DOHH2 (cell line): ENCODE data around the gene CTRB1.

Experiments
- H3F3A ChIP-seq: fragments of 200-600 bp; sonication (generic), shearing (Covaris generic); 2 replicates; pipeline ENCODE4 v1.6.0; 2016; ENCODE audit warnings: antibody characterized with exemption, mild to moderate bottlenecking; ENCODE audit not compliant: control insufficient read depth, insufficient read depth
- H3K27ac ChIP-seq: fragments of 200-600 bp; sonication (generic); 2 replicates; pipeline ENCODE4 v1.5.1; 2014; ENCODE audit warnings: low read depth, mild to moderate bottlenecking, low read length, moderate library complexity
- H3K27me3 ChIP-seq: fragments of 200-600 bp; sonication (generic); 2 replicates; pipeline ENCODE4 v1.6.1; 2014; ENCODE audit warnings: mild to moderate bottlenecking, low read length, mixed read lengths; ENCODE audit not compliant: control insufficient read depth
- H3K36me3 ChIP-seq: fragments of 200-600 bp; sonication (generic); 2 replicates; pipeline ENCODE4 v1.6.1; 2014; ENCODE audit warnings: mild to moderate bottlenecking, low read length, moderate library complexity, mixed read lengths; ENCODE audit not compliant: control insufficient read depth
- H3K4me1 ChIP-seq: fragments of 200-600 bp; sonication (generic); 2 replicates; pipeline ENCODE4 v1.6.1; 2014; ENCODE audit warnings: mild to moderate bottlenecking, low read length, mixed read lengths; ENCODE audit not compliant: control insufficient read depth
- H3K4me2 ChIP-seq: fragments of 200-600 bp; sonication (generic); 2 replicates; pipeline ENCODE4 v1.6.0; 2014; ENCODE audit warnings: mild to moderate bottlenecking, low read length, moderate library complexity
- H3K4me3 ChIP-seq: fragments of 200-600 bp; sonication (generic); 2 replicates; pipeline ENCODE4 v1.5.1; 2014; ENCODE audit warnings: mild to moderate bottlenecking, low read length, mixed read lengths
- H3K79me2 ChIP-seq: fragments of 200-600 bp; sonication (generic); 2 replicates; pipeline ENCODE4 v1.6.1; 2014; ENCODE audit warnings: mild to moderate bottlenecking, low read length, mixed read lengths; ENCODE audit not compliant: control insufficient read depth
- H3K9me2 ChIP-seq: fragments of 200-600 bp; sonication (generic); replicated peaks from 2 replicates; pipeline ENCODE4 v1.6.1; 2014; ENCODE audit warnings: mild to moderate bottlenecking, low read length, mixed read lengths; ENCODE audit not compliant: control insufficient read depth
- H3K9me3 ChIP-seq: fragments of 200-600 bp; sonication (generic); 2 replicates; pipeline ENCODE4 v1.6.1; 2014; ENCODE audit warnings: antibody characterized with exemption, low read length, mixed read lengths; ENCODE audit not compliant: control insufficient read depth, insufficient read depth
- H4K20me1 ChIP-seq: fragments of 200-600 bp; sonication (generic); 2 replicates; pipeline ENCODE4 v1.6.0; 2014; ENCODE audit warnings: low read depth, mild to moderate bottlenecking, antibody characterized with exemption, low read length, moderate library complexity; ENCODE audit not compliant: control insufficient read depth, insufficient read depth
- CTCF ChIP-seq: fragments of 200-600 bp; sonication (generic); IDR thresholded peaks from one replicate; pipeline ENCODE4 v1.5.1; 2014; ENCODE audit warnings: antibody characterized with exemption, mild to moderate bottlenecking, low read depth, low read length; ENCODE audit not compliant: poor library complexity, severe bottlenecking
- EZH2phosphoT487 ChIP-seq: fragments of 200-600 bp; sonication (generic); IDR thresholded peaks from 2 replicates; pipeline ENCODE4 v1.6.1; 2017; ENCODE audit warnings: borderline replicate concordance, mild to moderate bottlenecking, antibody characterized with exemption, low read length, moderate library complexity, mixed read lengths

Gene CTRB1

GRCh38 chr16:75198135-75198600, 20.6 kb upstream of the CTRB1 start:
- H3K4me2 ChIP-seq = no peak overlapping the region
- no peaks in the 10 kb centered on the region for H3K36me3 ChIP-seq
- TF ChIP-seq CTCF = no peak
- no peaks in the 10 kb centered on the region for H3K9me3 ChIP-seq
- H3K27ac ChIP-seq = no peak overlapping the region
- H4K20me1 ChIP-seq = no peaks in the 10 kb centered on the region
- H3K27me3 ChIP-seq = peaks cover 19% of the 10 kb centered on the region
- no peaks in the 10 kb centered on the region for H3K79me2 ChIP-seq
- H3K4me3 ChIP-seq = no peak overlapping the region
- H3K9me2 ChIP-seq = no peaks in the 10 kb centered on the region
- no peaks in the 10 kb centered on the region for H3F3A ChIP-seq
- H3K4me1 ChIP-seq = peaks cover 9% of the 10 kb centered on the region

GRCh38 chr16:75202069-75202590, 16.7 kb upstream of the CTRB1 start:
- H3K36me3 ChIP-seq = no peaks in the 10 kb centered on the region
- H3K4me2 ChIP-seq = no peak overlapping the region
- no peaks in the 10 kb centered on the region for H3K9me3 ChIP-seq
- H3K27me3 ChIP-seq = peaks cover 15% of the 10 kb centered on the region
- TF ChIP-seq EZH2phosphoT487 = no peak
- TF ChIP-seq CTCF = no peak
- H3K9me2 ChIP-seq = no peaks in the 10 kb centered on the region
- H3K27ac ChIP-seq = no peak overlapping the region
- no peaks in the 10 kb centered on the region for H4K20me1 ChIP-seq
- H3K4me1 ChIP-seq = peaks cover 9% of the 10 kb centered on the region
- H3K79me2 ChIP-seq = no peaks in the 10 kb centered on the region
- no peak overlapping the region for H3K4me3 ChIP-seq
- H3F3A ChIP-seq = no peaks in the 10 kb centered on the region

- Histone ChIP-seq H3K4me3 (no peak overlapping the region), H4K20me1 (no peaks in the 10 kb centered on the region)
- TF ChIP-seq CTCF = no peak
- no peak for TF ChIP-seq EZH2phosphoT487
Observed at GRCh38 chr16:75203096-75203495, 15.7 kb upstream of the CTRB1 start.

More at GRCh38 chr16:75203096-75203495, 15.7 kb upstream of the CTRB1 start:
- no peaks in the 10 kb centered on the region for H3K9me2 ChIP-seq
- no peaks in the 10 kb centered on the region for H3K9me3 ChIP-seq
- no peaks in the 10 kb centered on the region for H3F3A ChIP-seq
- H3K36me3 ChIP-seq = no peaks in the 10 kb centered on the region
- H3K79me2 ChIP-seq = no peaks in the 10 kb centered on the region
- H3K27me3 ChIP-seq = peaks cover 5% of the 10 kb centered on the region
- no peak overlapping the region for H3K27ac ChIP-seq
- H3K4me2 ChIP-seq = no peak overlapping the region
- peaks cover 9% of the 10 kb centered on the region for H3K4me1 ChIP-seq
